HepG2 (cell line): ENCODE measurements around the gene AMOTL1. TPM values are rescaled to one million over a fixed set of nuclear protein-coding genes. Genes with fewer than 3 reads are reported as not detected.

Source experiments
- ATAC-seq: fragments of 200-7000 bp; cut with Tn5 transposase; 3 replicates; pipeline ENCODE4 v1.9.1; 2020; ENCODE audit warnings: mild to moderate bottlenecking, moderate library complexity
- BruUV-seq: library from RNA; stranded (reverse); fragments of 400-500 nt; replicated peaks from 2 replicates; lab custom pipeline; 2021; lab: Mats Ljungman, UMichigan
- CTCF ChIA-PET: fragments of 300-600 bp; formaldehyde crosslinking; extraction: SDS; loops from one replicate; lab custom pipeline; 2021; ENCODE audit warnings: low total read pairs, inconsistent platforms, low intra/inter-chr PET ratio; lab: Yijun Ruan, JAX
- POLR2A ChIA-PET: fragments of 350-600 bp; sonication (Branson Sonifier 250); formaldehyde crosslinking; loops from one replicate; lab custom pipeline; 2020; ENCODE audit warnings: antibody characterized with exemption, inconsistent platforms; lab: Yijun Ruan, JAX
- DNase-seq: peaks from one replicate; pipeline ENCODE4 v3.0.0-alpha.2; 2015; ENCODE audit warnings: low spot score
- FAIRE-seq: peaks from 3 replicates; lab custom pipeline; 2011; peaks lifted over from hg19 to GRCh38; lab: Jason Lieb, UNC
- H2AFZ ChIP-seq: one replicate; pipeline ENCODE4 v1.6.1; 2011; ENCODE audit warnings: low read length, inconsistent platforms
- H3K27ac ChIP-seq: fragments of 300-600 bp; 3 replicates; pipeline ENCODE4 v1.8.0; 2011; ENCODE audit warnings: mixed run types, mild to moderate bottlenecking, mixed read lengths, low read length, inconsistent platforms; ENCODE audit not compliant: insufficient read depth; ENCODE audit errors: extremely low read length
- H3K27me3 ChIP-seq, 2 experiments: fragments of 200-600 bp in 1 of 2; 2 replicates in 1 of 2; 3 replicates in 1 of 2; pipeline versions ENCODE4 v1.6.0 to v1.8.0; 2011; ENCODE audit warnings: low read length in 2 of 2, mild to moderate bottlenecking in 2 of 2, moderate library complexity in 2 of 2, inconsistent platforms in 1 of 2; ENCODE audit not compliant: insufficient read depth in 2 of 2, control insufficient read depth in 1 of 2
- H3K36me3 ChIP-seq, 2 experiments: fragments of 200-600 bp in 1 of 2; replicated peaks in 1 of 2; 2 replicates in 1 of 2; 3 replicates in 1 of 2; pipeline versions ENCODE4 v1.5.1 to v1.8.0; 2011; ENCODE audit warnings: low read length in 2 of 2, inconsistent platforms in 1 of 2; ENCODE audit not compliant: insufficient read depth in 2 of 2, control insufficient read depth in 1 of 2
- H3K4me1 ChIP-seq: 2 replicates; pipeline ENCODE4 v1.5.1; 2012; ENCODE audit warnings: low read length, inconsistent platforms; ENCODE audit not compliant: insufficient read depth
- H3K4me2 ChIP-seq: 2 replicates; pipeline ENCODE4 v1.6.0; 2011; ENCODE audit warnings: low read depth, low read length, inconsistent platforms
- H3K4me3 ChIP-seq, 3 experiments: fragments of 200-600 bp in 1 of 3; sonication (generic), shearing (Covaris generic) in 1 of 3; replicated peaks in 1 of 3; 2 replicates each; pipeline ENCODE4 v1.5.1; 2011 to 2016; ENCODE audit warnings: low read length in 3 of 3, inconsistent platforms in 2 of 3, low read depth in 2 of 3, mild to moderate bottlenecking in 2 of 3, control low read depth in 1 of 3, mixed read lengths in 1 of 3; ENCODE audit not compliant: insufficient read depth in 1 of 3
- H3K79me2 ChIP-seq: one replicate; pipeline ENCODE4 v1.6.1; 2011; ENCODE audit warnings: low read length, inconsistent platforms; ENCODE audit not compliant: insufficient read depth
- H3K9ac ChIP-seq: 2 replicates; pipeline ENCODE4 v1.6.0; 2011; ENCODE audit warnings: mild to moderate bottlenecking, low read depth, low read length, inconsistent platforms; ENCODE audit not compliant: insufficient read depth
- H3K9me3 ChIP-seq: 2 replicates; pipeline ENCODE4 v1.5.1; 2012; ENCODE audit warnings: mild to moderate bottlenecking, low read length
- H4K20me1 ChIP-seq: 2 replicates; pipeline ENCODE4 v1.6.0; 2011; ENCODE audit warnings: inconsistent platforms, mild to moderate bottlenecking, low read length, moderate library complexity; ENCODE audit not compliant: insufficient read depth
- BCLAF1 ChIP-seq: fragments of 450-650 bp; IDR thresholded peaks from 2 replicates; pipeline ENCODE4 v1.6.1; 2017; ENCODE audit warnings: mild to moderate bottlenecking
- BRCA1 ChIP-seq: sonication (generic); formaldehyde crosslinking; IDR thresholded peaks from 2 replicates; pipeline ENCODE4 v1.4.0; 2020; ENCODE audit warnings: missing genetic modification reagents
- BRD4 ChIP-seq: sonication (generic); formaldehyde crosslinking; IDR thresholded peaks from 2 replicates; pipeline ENCODE4 v1.4.0; 2020; ENCODE audit warnings: missing genetic modification reagents
- ETS1 ChIP-seq: sonication (generic); formaldehyde crosslinking; IDR thresholded peaks from 2 replicates; pipeline ENCODE4 v1.4.0; 2020; ENCODE audit warnings: missing genetic modification reagents
- ISL2 ChIP-seq: sonication (generic); formaldehyde crosslinking; IDR thresholded peaks from 2 replicates; pipeline ENCODE4 v1.5.0; 2020; ENCODE audit warnings: missing genetic modification reagents
- NFYB ChIP-seq: sonication (generic); formaldehyde crosslinking; IDR thresholded peaks from 2 replicates; pipeline ENCODE4 v1.4.0; 2020; ENCODE audit warnings: missing genetic modification reagents
- PAX8 ChIP-seq: sonication (generic); formaldehyde crosslinking; IDR thresholded peaks from 2 replicates; pipeline ENCODE4 v1.8.0; 2022; ENCODE audit warnings: mild to moderate bottlenecking, missing genetic modification reagents, borderline replicate concordance
- REL ChIP-seq: sonication (generic); formaldehyde crosslinking; conservative IDR thresholded peaks from 2 replicates; pipeline ENCODE4 v1.8.0; 2022; ENCODE audit warnings: mild to moderate bottlenecking, missing genetic modification reagents, moderate library complexity
- RFXAP ChIP-seq: sonication (generic); formaldehyde crosslinking; IDR thresholded peaks from 2 replicates; pipeline ENCODE4 v1.4.0; 2020; ENCODE audit warnings: missing genetic modification reagents, borderline replicate concordance
- THYN1 ChIP-seq: sonication (generic); formaldehyde crosslinking; IDR thresholded peaks from 2 replicates; pipeline ENCODE4 v1.8.1; 2023; ENCODE audit warnings: low read depth, mild to moderate bottlenecking, moderate library complexity, missing genetic modification reagents, borderline replicate concordance
- ZFP36L1 ChIP-seq: sonication (generic); formaldehyde crosslinking; IDR thresholded peaks from 2 replicates; pipeline ENCODE4 v1.8.0; 2022; ENCODE audit warnings: mild to moderate bottlenecking, missing genetic modification reagents, moderate library complexity
- ZNF460 ChIP-seq: sonication (generic); formaldehyde crosslinking; IDR thresholded peaks from 2 replicates; pipeline ENCODE4 v1.5.1; 2020; ENCODE audit warnings: missing genetic modification reagents, mild to moderate bottlenecking, borderline replicate concordance
- ZNF556 ChIP-seq: sonication (generic); formaldehyde crosslinking; IDR thresholded peaks from 2 replicates; pipeline ENCODE4 v1.4.0; 2020; ENCODE audit warnings: mild to moderate bottlenecking, missing genetic modification reagents, borderline replicate concordance
- ZNF883 ChIP-seq: sonication (generic); formaldehyde crosslinking; IDR thresholded peaks from 2 replicates; pipeline ENCODE4 v1.5.1; 2020; ENCODE audit warnings: mild to moderate bottlenecking, missing genetic modification reagents; ENCODE audit errors: not compliant biosample characterization
- WGBS: methylation state at CpG from one replicate; pipeline ENCODE4 v1.1.6; 2017; ENCODE audit warnings: low lambda C conversion rate; 5-methylcytosine and 5-hydroxymethylcytosine counted together
- in situ Hi-C: cut with HindIII; loops from 2 replicates; pipeline ENCODE4 v1.10.0; 2017; ENCODE audit warnings: low pct_unique_long_range_greater_than_20kb; ENCODE audit not compliant: extremely low pct_ligation_motif_present
- intact Hi-C: fragments of 100-400 bp; cut with micrococcal nuclease; formaldehyde crosslinking; loops from one replicate; pipeline ENCODE4 v1.10.0; 2022; ENCODE audit not compliant: unreplicated experiment
- polyA plus RNA-seq, 8 experiments: library from polyadenylated mRNA; depleted of rRNA in 3 of 8; stranded (reverse) in 7 of 8; unstranded in 1 of 8; fragments of >200 nt; fragmentation: Illumina TruSeq in 4 of 8; extraction: Trizol in 4 of 8; gene quantifications; 2 replicates each; pipeline versions ENCODE4 v1.2.1 to v1.2.3, GENCODE V29; 2011 to 2016; ENCODE audit warnings: low read depth in 4 of 8, missing spikeins in 1 of 8, mixed read lengths in 1 of 8; ENCODE audit not compliant: insufficient read depth in 1 of 8
- total RNA-seq, 5 experiments: library from RNA; depleted of rRNA; stranded (reverse); fragments of >200 nt; fragmentation: Illumina TruSeq; extraction: Trizol; gene quantifications; 2 replicates each; pipeline ENCODE4 v1.2.3, GENCODE V29; 2016; ENCODE audit warnings: low read depth in 1 of 5
- TF ChIP-seq, protein P1 (sequence below): sonication (generic); formaldehyde crosslinking; IDR thresholded peaks from 2 replicates; pipeline ENCODE4 v1.5.1; 2020; ENCODE audit warnings: missing genetic modification reagents, mild to moderate bottlenecking, borderline replicate concordance
- TF ChIP-seq, protein P2 (sequence below): sonication (generic); formaldehyde crosslinking; IDR thresholded peaks from 2 replicates; pipeline ENCODE4 v1.9.0; 2021; ENCODE audit warnings: missing genetic modification reagents, borderline replicate concordance

The AMOTL1 gene
- total and polyA plus RNA-seq, 2 of the 13 experiments (the other 11 are each of a cell fraction or from before 2014, with no cell fraction given) = 0.01 to 0.20 TPM

DNA sequence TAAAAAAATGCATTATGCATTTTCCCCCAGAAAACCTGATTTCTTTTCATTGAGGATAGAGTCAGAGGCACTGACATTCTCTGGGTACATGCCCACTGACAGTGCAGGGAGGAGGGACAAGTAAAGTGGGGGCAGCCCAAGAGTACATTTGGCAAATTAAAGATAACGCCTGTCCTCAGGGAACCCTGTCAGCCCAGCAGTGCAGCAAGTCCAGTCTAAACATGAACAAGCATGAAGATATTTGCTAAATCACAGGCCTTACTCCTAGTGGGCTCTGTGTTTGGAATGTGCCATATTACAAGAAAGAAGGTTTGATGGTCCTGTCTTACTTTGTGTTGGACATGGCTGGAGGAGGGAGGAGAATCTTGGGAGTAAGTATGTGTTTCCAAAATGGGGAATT, 37.9 kb downstream of the AMOTL1 start (continued):
- TF ChIP-seq BCLAF1 (no peak), BRCA1 (CRISPR knock-in tag) (no peak), THYN1 (CRISPR knock-in tag) (no peak), ZNF883 (CRISPR knock-in tag) (no peak), PAX8 (CRISPR knock-in tag) (no peak)
- TF ChIP-seq, protein P1, sequence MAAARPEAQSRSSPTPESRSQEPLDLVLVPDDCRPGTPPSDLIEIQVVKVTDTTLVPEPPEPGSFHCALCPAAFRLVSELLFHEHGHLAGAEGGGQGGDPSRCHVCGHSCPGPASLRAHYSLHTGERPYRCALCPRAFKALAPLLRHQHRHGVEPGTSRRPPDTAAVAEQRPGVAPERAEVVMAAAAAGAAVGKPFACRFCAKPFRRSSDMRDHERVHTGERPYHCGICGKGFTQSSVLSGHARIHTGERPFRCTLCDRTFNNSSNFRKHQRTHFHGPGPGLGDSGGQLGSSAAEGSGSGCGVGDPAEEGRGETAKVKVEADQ (CRISPR knock-in tag) = no peak
- TF ChIP-seq, protein P2, sequence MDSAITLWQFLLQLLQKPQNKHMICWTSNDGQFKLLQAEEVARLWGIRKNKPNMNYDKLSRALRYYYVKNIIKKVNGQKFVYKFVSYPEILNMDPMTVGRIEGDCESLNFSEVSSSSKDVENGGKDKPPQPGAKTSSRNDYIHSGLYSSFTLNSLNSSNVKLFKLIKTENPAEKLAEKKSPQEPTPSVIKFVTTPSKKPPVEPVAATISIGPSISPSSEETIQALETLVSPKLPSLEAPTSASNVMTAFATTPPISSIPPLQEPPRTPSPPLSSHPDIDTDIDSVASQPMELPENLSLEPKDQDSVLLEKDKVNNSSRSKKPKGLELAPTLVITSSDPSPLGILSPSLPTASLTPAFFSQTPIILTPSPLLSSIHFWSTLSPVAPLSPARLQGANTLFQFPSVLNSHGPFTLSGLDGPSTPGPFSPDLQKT (CRISPR knock-in tag) = no peak
- TF ChIP-seq, all 625 proteins: peak for 0

GRCh38 chr11:94806419-94806818, 38.3 kb downstream of the AMOTL1 start:
- FAIRE-seq (no peak), ATAC-seq (no peak), DNase-seq (no peak)
- no TSS peak for BruUV-seq
- Histone ChIP-seq H2AFZ (no peak overlapping the region), H3K4me1 (no peaks in the 10 kb centered on the region), H3K36me3 (no peaks in the 10 kb centered on the region), H3K4me2 (no peak overlapping the region), H3K9me3 (no peaks in the 10 kb centered on the region), H3K4me3 (no peak overlapping the region), H3K27ac (no peak overlapping the region), H4K20me1 (no peaks in the 10 kb centered on the region), H3K79me2 (no peaks in the 10 kb centered on the region), H3K9ac (no peak overlapping the region), H3K27me3 (no peaks in the 10 kb centered on the region)
- ChIA-PET POLR2A (no interaction called here), CTCF (no interaction called here)
- in situ Hi-C loops = no loop called here
- 7% methylated on average over 4 of the region's 4 CpGs for WGBS
- intact Hi-C loops = no loop called here
- TF ChIP-seq ZNF460 (CRISPR knock-in tag) (no peak), ZFP36L1 (no peak), ZNF556 (CRISPR knock-in tag) (no peak), ETS1 (CRISPR knock-in tag) (no peak), NFYB (no peak), RFXAP (CRISPR knock-in tag) (no peak), ISL2 (CRISPR knock-in tag) (no peak), REL (no peak), BRD4 (CRISPR knock-in tag) (no peak)
